GM19238 (cell line): ENCODE data around the gene ATAD1.
"Not testable (repeated sequence)": the region's sequence is repeated elsewhere in the genome, so short reads cannot be mapped to it uniquely, and the experiment has no call there.

Experiments
- DNase-seq: peaks from one replicate; pipeline ENCODE4 v3.0.0; 2011; ENCODE audit warnings: low spot score; ENCODE audit not compliant: insufficient read length

The ATAD1 gene

GRCh38 chr10:87846711-87847110 lies 28.7 kb upstream of the ATAD1 start:
- not testable (repeated sequence) for DNase-seq

DNA sequence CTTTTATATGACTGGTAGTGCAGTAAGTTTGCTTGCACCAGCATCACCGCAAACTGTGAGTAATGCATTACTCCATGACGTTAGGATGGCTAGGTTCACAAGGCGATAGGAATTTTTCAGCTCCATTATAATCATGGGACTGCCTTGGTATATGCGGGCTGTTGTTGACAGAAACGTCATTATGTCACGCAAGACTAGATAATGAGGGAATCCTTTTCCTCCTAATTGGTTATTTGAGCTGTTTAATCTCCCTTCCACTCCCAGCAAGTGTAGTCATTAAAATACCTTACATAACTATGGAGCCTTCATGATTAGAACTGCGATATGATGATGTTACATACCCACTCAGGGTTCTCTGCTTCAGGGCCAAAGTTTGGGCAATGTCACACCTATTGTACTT lies 28.0 kb upstream of the ATAD1 start:
- no peak for DNase-seq

GRCh38 chr10:87845624-87845998 lies 27.6 kb upstream of the ATAD1 start:
- DNase-seq = no peak

- DNase-seq = no peak
Observed at GRCh38 chr10:87844837-87845623, 27.0 kb upstream of the ATAD1 start.

GRCh38 chr10:87843714-87844113 lies 25.7 kb upstream of the ATAD1 start:
- DNase-seq = no peak

DNA sequence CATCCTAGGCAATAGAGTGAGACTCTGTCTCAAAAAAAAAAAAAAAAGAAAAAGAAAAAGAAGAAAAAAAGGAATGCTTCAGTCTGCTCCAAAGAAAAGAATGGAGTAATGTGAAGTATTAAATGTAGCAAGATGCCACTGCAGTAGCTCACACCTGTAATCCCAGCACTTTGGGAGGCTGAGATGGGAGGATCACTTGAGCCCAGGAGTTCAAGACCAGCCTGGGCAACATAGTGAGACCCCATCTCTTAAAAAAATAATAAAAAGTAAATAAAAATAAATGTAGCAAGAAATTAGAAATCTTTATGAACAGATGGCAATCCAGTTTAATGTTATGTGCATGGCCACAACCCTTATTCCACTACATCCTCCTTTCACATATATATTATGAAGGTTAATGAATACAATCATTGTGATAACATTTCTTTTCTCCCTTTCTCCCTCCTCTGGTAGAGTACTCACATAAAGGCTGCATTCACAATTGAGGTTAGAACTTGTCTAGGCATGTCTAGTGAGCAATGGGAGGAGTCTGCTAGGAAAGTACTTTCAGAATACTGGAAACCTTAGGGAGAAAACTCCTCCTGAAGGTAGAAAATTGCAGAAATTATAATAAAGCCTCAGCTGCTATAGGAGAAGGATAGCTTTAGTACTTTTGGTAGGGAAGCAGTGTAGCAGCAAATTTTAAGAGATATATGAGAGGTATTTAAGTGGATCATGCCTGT lies 24.9 kb upstream of the ATAD1 start:
- DNase-seq = no peak

GRCh38 chr10:87842220-87842641 lies 24.2 kb upstream of the ATAD1 start:
- no peak for DNase-seq

GRCh38 chr10:87841186-87841585 lies 23.2 kb upstream of the ATAD1 start:
- DNase-seq = no peak

DNA sequence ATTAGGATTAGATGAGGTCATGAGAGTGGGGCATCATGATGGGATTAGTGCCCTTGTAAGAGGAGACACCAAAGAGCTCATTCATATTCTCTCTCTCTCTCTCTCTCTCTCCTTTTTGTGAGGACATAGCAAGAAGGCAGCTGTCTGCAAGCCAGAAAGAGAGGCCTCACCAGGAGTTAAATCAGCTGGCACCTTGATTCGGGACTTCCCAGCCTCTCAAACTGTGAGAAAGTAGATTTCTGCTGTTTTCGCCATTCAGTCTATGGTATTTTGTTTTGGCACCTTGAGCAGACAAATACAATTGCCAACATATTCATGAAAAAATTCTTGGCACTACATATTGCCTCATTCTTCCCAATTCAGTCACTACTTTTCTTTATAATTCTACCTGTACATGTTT lies 20.6 kb upstream of the ATAD1 start:
- no peak for DNase-seq

DNA sequence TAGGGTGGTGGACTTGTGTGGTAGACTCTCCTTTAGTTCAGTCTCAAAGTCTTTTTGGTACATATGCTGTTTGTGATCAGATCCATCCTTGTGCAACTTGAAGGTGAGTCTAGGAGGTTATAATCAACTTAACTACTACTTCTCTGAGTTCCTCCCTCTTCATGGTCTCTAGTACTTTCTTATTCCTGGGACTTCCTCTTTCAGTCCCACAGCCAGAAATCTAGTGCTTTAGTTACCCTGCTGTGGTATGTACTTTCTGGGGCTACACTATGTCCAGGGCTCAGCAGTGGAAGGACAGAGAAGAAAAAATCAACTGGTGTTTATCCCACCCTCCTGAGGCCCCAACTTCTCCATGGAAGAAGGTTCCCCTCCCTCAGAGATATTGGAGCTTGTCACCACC lies 19.4 kb upstream of the ATAD1 start:
- DNase-seq = no peak

DNA sequence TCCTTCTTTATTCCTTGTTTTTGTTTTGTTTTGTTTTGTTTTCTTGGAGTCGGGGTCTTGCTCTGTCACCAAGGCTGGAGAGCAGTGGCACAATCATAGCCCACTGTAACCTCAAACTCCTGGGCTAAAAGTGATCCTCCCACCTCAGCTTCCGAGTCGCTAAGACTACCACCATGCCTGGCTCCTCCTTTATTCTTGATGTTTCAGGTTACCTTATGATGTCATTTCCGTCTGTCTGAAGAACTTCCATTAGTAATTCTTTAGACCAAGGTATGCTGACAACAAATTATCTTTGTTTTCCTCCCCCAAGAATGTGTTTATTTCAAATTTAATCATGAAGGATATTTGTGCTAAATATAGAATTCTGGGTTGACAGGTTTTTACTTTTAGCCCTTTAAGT lies 18.1 kb upstream of the ATAD1 start:
- no peak for DNase-seq

- no peak for DNase-seq
Observed at GRCh38 chr10:87829986-87830729, 12.1 kb upstream of the ATAD1 start.

DNA sequence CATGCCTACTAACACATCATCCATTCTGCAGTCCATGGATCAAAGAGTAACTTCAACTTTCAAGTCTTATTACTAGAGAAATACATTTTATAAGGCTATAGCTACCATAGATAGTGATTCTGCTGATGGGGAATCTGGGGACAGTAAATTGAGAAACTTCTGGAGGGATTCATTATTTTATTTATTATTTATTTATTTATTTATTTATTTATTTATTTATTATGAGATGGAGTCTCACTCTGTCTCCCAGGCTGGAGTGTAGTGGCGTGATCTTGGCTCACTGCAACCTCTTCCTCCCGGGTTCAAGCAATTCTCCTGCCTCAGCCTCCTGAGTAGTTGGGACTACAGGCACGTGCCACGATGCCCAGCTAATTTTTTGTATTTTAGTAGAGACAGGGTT lies 11.0 kb upstream of the ATAD1 start:
- not testable (repeated sequence) for DNase-seq

- no peak for DNase-seq
Observed at GRCh38 chr10:87827681-87828080, 9.7 kb upstream of the ATAD1 start.

- DNase-seq = no peak
Observed at GRCh38 chr10:87826653-87827052, 8.6 kb upstream of the ATAD1 start.

DNA sequence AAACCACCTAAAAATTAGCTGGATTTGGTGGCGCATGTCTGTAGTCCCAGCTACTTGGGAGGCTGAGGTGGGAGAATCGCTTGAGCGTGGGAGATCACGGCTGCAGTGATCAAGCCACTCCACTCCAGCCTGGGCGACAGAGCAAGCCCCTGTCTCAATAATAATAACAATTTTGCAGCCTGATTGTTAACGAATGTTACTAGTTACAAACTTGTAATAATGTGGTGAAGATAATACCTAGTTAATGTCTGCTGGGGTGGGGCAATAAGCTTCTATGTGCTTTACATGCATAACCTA lies 1.2 kb upstream of the ATAD1 start:
- no peak for DNase-seq

DNA sequence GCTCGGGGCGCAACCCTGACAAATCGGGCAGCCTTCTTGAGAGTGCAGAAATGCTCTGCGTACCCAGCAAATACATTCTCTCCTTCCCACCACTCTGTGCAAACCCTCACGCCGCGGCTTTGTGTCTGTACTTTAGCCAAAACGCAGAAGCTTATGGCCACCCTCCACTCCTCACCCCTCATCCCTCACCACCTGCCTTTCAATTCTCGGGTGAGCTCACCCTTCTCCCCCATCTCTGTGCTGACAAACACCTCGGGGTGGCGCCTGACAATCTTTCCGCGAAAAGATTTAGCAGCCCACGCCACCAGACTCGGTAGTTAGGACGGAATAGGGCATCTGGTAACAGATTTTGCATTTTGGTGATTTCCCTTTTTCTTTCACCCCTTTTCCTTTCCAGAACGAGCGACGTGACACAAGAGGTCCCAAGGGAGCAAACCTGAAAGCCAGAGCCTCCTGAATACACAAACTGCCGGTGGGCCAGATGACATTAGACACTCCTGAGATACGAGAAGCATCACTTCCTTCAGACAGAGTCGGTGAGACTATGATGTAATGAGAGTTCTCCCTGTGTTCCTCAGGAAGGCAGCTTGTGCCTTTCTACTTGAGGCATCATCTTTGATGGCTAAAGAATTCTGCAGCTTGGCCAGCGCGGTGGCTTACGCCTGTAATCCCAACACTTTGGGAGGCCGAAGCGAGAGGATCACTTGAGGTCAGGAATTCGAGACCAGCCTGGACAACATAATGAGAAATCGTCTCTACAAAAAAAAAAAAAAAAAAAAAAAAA lies 671 bp upstream of the ATAD1 start:
- DNase-seq = no peak

DNA sequence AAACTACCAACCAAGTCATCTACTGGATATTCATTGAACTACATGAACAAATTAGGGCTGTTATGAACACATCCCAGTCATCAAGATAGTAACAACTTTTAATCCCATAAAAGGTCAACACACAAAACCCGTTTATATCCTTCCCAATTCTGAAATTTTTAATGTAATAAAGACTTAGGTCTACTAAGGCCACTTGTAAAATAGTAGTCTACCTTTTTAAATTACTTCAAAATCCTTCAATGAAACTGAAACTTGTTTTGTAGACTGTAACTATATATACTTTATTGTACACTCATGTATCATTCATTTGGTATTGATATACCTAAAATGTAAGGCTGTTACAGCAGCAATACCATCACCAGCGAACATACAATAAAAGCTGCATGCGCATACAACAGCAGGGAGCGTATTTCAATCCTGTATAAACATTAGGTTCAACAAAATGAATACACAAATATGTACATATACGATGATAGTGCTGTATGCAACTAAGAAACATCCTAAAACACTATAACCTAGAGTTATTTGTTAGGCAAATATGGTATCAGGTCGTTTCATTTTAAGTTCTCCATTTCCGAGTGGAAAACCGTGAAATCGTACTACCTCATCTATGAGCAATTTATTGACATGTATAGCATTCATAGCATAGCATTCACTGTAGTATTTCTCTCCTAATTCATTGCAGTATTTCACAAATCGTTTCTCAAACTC lies 973 bp downstream of the ATAD1 start:
- no peak for DNase-seq

DNA sequence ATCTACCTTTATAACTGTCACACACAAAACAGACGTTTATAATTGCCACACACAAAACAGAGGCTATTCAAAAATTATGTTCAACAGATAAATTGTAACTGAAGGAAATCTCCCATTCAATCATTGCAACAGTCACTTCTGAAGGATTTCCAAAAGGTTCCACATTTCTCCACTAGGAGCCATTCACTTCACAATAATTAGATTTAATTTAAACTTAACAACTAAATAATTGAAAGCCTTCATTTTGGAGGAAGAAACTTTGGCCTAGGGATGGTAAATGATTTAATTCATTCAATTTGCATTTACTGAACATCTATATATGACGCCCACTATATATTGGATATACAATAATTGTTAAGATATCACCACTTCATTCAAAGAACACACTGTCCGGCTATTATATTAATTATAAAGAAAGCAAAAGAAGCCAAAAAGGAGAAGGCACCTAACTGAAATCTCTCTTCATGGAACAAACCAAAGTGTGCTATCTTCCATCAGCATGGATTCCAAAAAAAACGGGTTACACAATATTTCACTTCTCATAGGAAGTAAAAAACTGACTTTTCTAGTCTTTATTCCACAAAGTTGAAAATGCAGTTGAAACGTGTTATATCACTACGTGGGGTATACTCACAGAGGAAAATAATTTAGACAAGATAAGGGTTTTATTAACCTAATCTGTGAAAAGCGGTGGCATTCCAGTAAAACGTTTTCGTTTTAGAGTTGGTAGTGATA lies 1.7 kb downstream of the ATAD1 start:
- no peak for DNase-seq

- no peak for DNase-seq
Observed at GRCh38 chr10:87804939-87805569, 13.0 kb downstream of the ATAD1 start.
